HG03175 (cell line): ENCODE measurements around the gene APRT.

Experiments used
- ATAC-seq: cut with Tn5 transposase; IDR thresholded peaks from one replicate; pipeline ENCODE4 v1.9.1; 2021; ENCODE audit warnings: mild to moderate bottlenecking, moderate library complexity; ENCODE audit not compliant: unreplicated experiment

The APRT gene

DNA sequence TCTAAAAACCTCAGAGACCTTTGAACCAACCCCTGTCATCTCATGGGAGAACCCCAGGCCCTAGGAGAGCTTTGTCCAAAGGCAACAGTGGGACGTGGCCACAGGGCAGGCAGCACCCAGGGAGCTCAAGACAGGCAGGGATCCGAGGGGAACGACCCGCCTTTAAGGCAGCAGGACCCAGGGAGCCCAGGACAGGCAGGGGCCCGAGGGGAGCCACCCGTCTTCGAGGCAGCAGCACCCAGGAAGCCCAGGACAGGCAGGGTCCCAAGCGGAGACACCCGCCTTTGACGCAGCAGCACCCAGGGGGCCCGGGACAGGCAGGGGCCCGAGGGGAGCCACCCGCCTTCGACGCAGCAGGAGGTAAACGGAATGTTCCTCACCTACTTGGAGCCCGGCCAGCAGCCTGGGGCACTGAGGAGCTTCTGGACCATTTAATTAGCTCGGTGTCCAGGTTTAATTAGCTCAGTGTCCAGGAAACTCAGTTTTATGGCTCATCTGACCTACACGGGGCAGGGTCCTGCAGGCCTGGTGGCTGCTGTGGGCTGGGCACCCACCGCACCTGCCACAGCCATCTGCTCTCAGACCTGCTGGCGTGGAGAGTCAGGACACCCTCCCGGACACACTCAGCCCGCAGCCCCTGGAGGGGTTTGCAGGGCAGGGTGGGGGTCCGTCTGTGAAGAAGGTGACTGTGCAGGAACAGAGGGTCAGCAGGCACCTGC, 51.1 kb downstream of the APRT start:
- ATAC-seq: no peak

DNA sequence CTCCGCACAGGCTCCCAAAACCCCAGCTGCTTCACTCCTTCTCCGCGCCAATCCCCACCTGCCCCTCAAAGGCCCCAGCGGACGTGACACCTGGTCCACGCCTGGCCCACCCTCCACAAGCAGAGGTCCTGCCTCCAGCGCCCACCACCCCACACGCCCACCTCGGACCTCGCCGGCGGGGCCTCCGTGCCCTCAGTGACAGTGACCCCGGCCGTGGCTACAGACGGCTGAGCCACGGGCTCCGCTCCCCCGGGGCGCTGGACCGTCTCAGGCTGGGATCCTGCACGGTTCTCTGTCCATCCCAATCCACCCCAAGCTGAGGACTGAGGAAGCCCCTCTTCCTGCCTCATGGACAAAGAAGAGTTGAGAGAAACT, 51.8 kb downstream of the APRT start:
- no peak for ATAC-seq
